Common myeloid progenitor, CD34-positive (primary cell): Measurements from ENCODE around the gene MGLL.

Experiments used
- CTCF ChIA-PET: fragments of 350-600 bp; sonication (Branson Sonifier 250); formaldehyde crosslinking; loops from one replicate; lab custom pipeline; 2021; ENCODE audit warnings: antibody characterized with exemption; lab: Charles Lee
- POLR2A ChIA-PET: fragments of 350-600 bp; sonication (Branson Sonifier 250); formaldehyde crosslinking; loops from one replicate; lab custom pipeline; 2021; ENCODE audit warnings: antibody characterized with exemption; lab: Charles Lee
- DNase-seq, 3 donors: peaks; one replicate each; pipeline versions ENCODE4 v3.0.0 to v3.0.0-alpha.2; 2013
- H3K27ac ChIP-seq, 2 experiments: 1 replicate in 1 of 2; 2 replicates in 1 of 2; pipeline ENCODE4 v1.7.0; 2013; ENCODE audit warnings: inconsistent platforms in 2 of 2, low read length in 2 of 2, mild to moderate bottlenecking in 2 of 2, low read depth in 1 of 2, moderate library complexity in 1 of 2; ENCODE audit not compliant: severe bottlenecking in 2 of 2, insufficient read depth in 1 of 2, poor library complexity in 1 of 2
- H3K27me3 ChIP-seq, 5 experiments: replicated peaks in 2 of 5; 1 replicate in 3 of 5; 2 replicates in 2 of 5; pipeline versions ENCODE4 v1.6.1 to v1.7.0; 2013; ENCODE audit warnings: low read length in 4 of 5, mild to moderate bottlenecking in 2 of 5, moderate library complexity in 2 of 5, inconsistent platforms in 1 of 5; ENCODE audit not compliant: insufficient read depth in 5 of 5, control insufficient read depth in 4 of 5
- H3K36me3 ChIP-seq, 4 experiments: 1 replicate in 2 of 4; 2 replicates in 2 of 4; pipeline versions ENCODE4 v1.6.1 to v1.7.0; 2013; ENCODE audit warnings: low read length in 3 of 4, control low read depth in 1 of 4, mild to moderate bottlenecking in 1 of 4; ENCODE audit not compliant: control insufficient read depth in 4 of 4, insufficient read depth in 4 of 4
- H3K4me1 ChIP-seq, 4 experiments: 1 replicate in 3 of 4; 2 replicates in 1 of 4; pipeline versions ENCODE4 v1.6.1 to v1.7.1; 2013; ENCODE audit warnings: low read length in 3 of 4, mild to moderate bottlenecking in 3 of 4, control low read depth in 1 of 4, inconsistent platforms in 1 of 4, moderate library complexity in 1 of 4; ENCODE audit not compliant: control insufficient read depth in 4 of 4, insufficient read depth in 4 of 4; ENCODE audit errors: control extremely low read depth in 1 of 4
- H3K4me3 ChIP-seq, 7 experiments: 1 replicate in 4 of 7; 2 replicates in 3 of 7; pipeline versions ENCODE4 v1.5.1 to v1.7.0; 2013; ENCODE audit warnings: mild to moderate bottlenecking in 7 of 7, low read length in 6 of 7, moderate library complexity in 6 of 7, inconsistent platforms in 2 of 7, low read depth in 2 of 7, control low read depth in 1 of 7; ENCODE audit not compliant: insufficient read depth in 4 of 7, control insufficient read depth in 1 of 7; ENCODE audit errors: extremely low read depth in 1 of 7
- H3K9me3 ChIP-seq, 5 experiments: 1 replicate in 4 of 5; 2 replicates in 1 of 5; pipeline versions ENCODE4 v1.6.1 to v1.7.1; 2013; ENCODE audit warnings: low read length in 4 of 5, mild to moderate bottlenecking in 2 of 5, inconsistent platforms in 1 of 5, low read depth in 1 of 5, moderate library complexity in 1 of 5; ENCODE audit not compliant: control insufficient read depth in 4 of 5, insufficient read depth in 2 of 5; ENCODE audit errors: control extremely low read depth in 1 of 5
- WGBS: methylation state at CpG from one replicate; pipeline ENCODE4 v1.1.5; 2013; ENCODE audit not compliant: insufficient coverage; 5-methylcytosine and 5-hydroxymethylcytosine counted together

MGLL gene

GRCh38 chr3:127690823-127691452 is 131.4 kb downstream of the MGLL start:
- H3K9me3 ChIP-seq: no peaks in the 10 kb centered on the region
- peaks cover 2 to 58% (median 35%) of the 10 kb centered on the region in 4 experiments for H3K36me3 ChIP-seq
- no peak overlapping the region for H3K4me3 ChIP-seq
- DNase-seq: peak in 2 of 3 donors; percentile 33 to 40
- ChIA-PET CTCF (interaction anchor here (1.1 to 2.9 kb wide), 5 partner anchors 12 to 141 kb away, joined by 3 to 15 read pairs (median 5); no protein-coding TSS in a partner anchor), POLR2A (no interaction called here)
- peaks cover 0 to 2% (median 0%) of the 10 kb centered on the region in 4 experiments for H3K4me1 ChIP-seq
- H3K27ac ChIP-seq: no peak overlapping the region
- WGBS: 88% methylated on average over 3 of the region's 4 CpGs
- no peaks in the 10 kb centered on the region for H3K27me3 ChIP-seq

- POLR2A ChIA-PET: no interaction called here
- Histone ChIP-seq H3K9me3 (no peaks in the 10 kb centered on the region), H3K27ac (no peak overlapping the region), H3K36me3 (peaks cover 2 to 58% (median 34%) of the 10 kb centered on the region in 4 experiments), H3K4me1 (peaks cover 0 to 2% (median 0%) of the 10 kb centered on the region in 4 experiments), H3K4me3 (no peak overlapping the region), H3K27me3 (no peaks in the 10 kb centered on the region)
- CTCF ChIA-PET: interaction anchor here (0.8 to 2.4 kb wide), 4 partner anchors 60 to 276 kb away, joined by 3 to 15 read pairs (median 4); no protein-coding TSS in a partner anchor
- WGBS: 100% methylated on average over 3 of the region's 4 CpGs
- DNase-seq: no peak
Observed at GRCh38 chr3:127690106-127690505, 132.2 kb downstream of the MGLL start.

- CTCF ChIA-PET: interaction anchor here (0.8 to 1.9 kb wide), 4 partner anchors 54 to 276 kb away, joined by 3 to 5 read pairs (median 4); no protein-coding TSS in a partner anchor
- no peak overlapping the region for H3K27ac ChIP-seq
- WGBS: 93% methylated on average over 17 of the region's 19 CpGs
Observed at GRCh38 chr3:127689266-127689860, 133.0 kb downstream of the MGLL start.

GRCh38 chr3:127688416-127689265 is 133.7 kb downstream of the MGLL start:
- Histone ChIP-seq H3K4me1 (peaks cover 0 to 4% (median 3%) of the 10 kb centered on the region in 4 experiments), H3K9me3 (no peaks in the 10 kb centered on the region), H3K36me3 (peaks cover 0 to 46% (median 30%) of the 10 kb centered on the region in 4 experiments), H3K27ac (no peak overlapping the region), H3K4me3 (no peak overlapping the region), H3K27me3 (no peaks in the 10 kb centered on the region)
- ChIA-PET POLR2A (no interaction called here), CTCF (interaction anchor here (0.8 to 1.9 kb wide), 3 partner anchors 55 to 146 kb away, joined by 3 to 4 read pairs (median 3); no protein-coding TSS in a partner anchor)
- WGBS: 93% methylated on average over 12 of the region's 20 CpGs
- DNase-seq: no peak

More at GRCh38 chr3:127689266-127689860, 133.0 kb downstream of the MGLL start:
- H3K36me3 ChIP-seq: peaks cover under 1 to 50% (median 31%) of the 10 kb centered on the region in 4 experiments
- POLR2A ChIA-PET: no interaction called here
- no peaks in the 10 kb centered on the region for H3K27me3 ChIP-seq
- DNase-seq: no peak
- H3K4me1 ChIP-seq: peaks cover 0 to 2% (median 0%) of the 10 kb centered on the region in 4 experiments
- no peak overlapping the region for H3K4me3 ChIP-seq
- no peaks in the 10 kb centered on the region for H3K9me3 ChIP-seq

GRCh38 chr3:127688022-127688415 is 134.3 kb downstream of the MGLL start:
- peaks cover 0 to 9% (median 7%) of the 10 kb centered on the region in 4 experiments for H3K4me1 ChIP-seq
- CTCF ChIA-PET: interaction anchor here (1.3 kb wide), 1 partner anchor 136 kb away, joined by 3 read pairs; no protein-coding TSS in a partner anchor
- H3K27me3 ChIP-seq: no peaks in the 10 kb centered on the region
- 100% methylated on average over 2 of the region's 2 CpGs for WGBS
- POLR2A ChIA-PET: no interaction called here
- DNase-seq: no peak
- no peak overlapping the region for H3K4me3 ChIP-seq
- H3K9me3 ChIP-seq: no peaks in the 10 kb centered on the region
- H3K27ac ChIP-seq: no peak overlapping the region
- H3K36me3 ChIP-seq: peaks cover 0 to 39% (median 25%) of the 10 kb centered on the region in 4 experiments

- H3K27me3 ChIP-seq: no peaks in the 10 kb centered on the region
- peaks cover 0 to 10% (median 8%) of the 10 kb centered on the region in 4 experiments for H3K4me1 ChIP-seq
- no peaks in the 10 kb centered on the region for H3K9me3 ChIP-seq
- no peak for DNase-seq
- POLR2A ChIA-PET: no interaction called here
- no peak overlapping the region for H3K27ac ChIP-seq
- CTCF ChIA-PET: interaction anchor here (1.3 kb wide), 1 partner anchor 137 kb away, joined by 3 read pairs; no protein-coding TSS in a partner anchor
- WGBS: 98% methylated on average over 2 of the region's 2 CpGs
- no peak overlapping the region for H3K4me3 ChIP-seq
- H3K36me3 ChIP-seq: peaks cover 0 to 32% (median 20%) of the 10 kb centered on the region in 4 experiments
Observed at GRCh38 chr3:127687228-127687737, 135.0 kb downstream of the MGLL start.
